ENCODE data around the gene POLD1.

Gene POLD1

GRCh38 chr19:50392759-50393158, 8.6 kb downstream of the POLD1 start:
- DNase-seq, result no peak

- no peak for DNase-seq
These were observed 9.4 kb downstream of the POLD1 start for GRCh38 chr19:50393589-50393988.

- DNase-seq, result no peak
These were observed 9.9 kb downstream of the POLD1 start for GRCh38 chr19:50394017-50394416.

- no peak for DNase-seq
These were observed 14.7 kb downstream of the POLD1 start for GRCh38 chr19:50398675-50399367.

GRCh38 chr19:50399368-50399745, 15.2 kb downstream of the POLD1 start:
- DNase-seq, result no peak

GRCh38 chr19:50401605-50402450, 17.7 kb downstream of the POLD1 start:
- DNase-seq, result no peak

GRCh38 chr19:50402544-50403301, 18.6 kb downstream of the POLD1 start:
- DNase-seq, result no peak

GRCh38 chr19:50406156-50406820, 22.1 kb downstream of the POLD1 start:
- DNase-seq, result no peak

- DNase-seq, result no peak
These were observed 22.7 kb downstream of the POLD1 start for GRCh38 chr19:50406829-50407228.

GRCh38 chr19:50409347-50409746, 25.2 kb downstream of the POLD1 start:
- DNase-seq, result no peak

GRCh38 chr19:50410109-50410508, 26.0 kb downstream of the POLD1 start:
- DNase-seq, result no peak

- DNase-seq, result no peak
These were observed 28.3 kb downstream of the POLD1 start for GRCh38 chr19:50412419-50412818.

GRCh38 chr19:50413096-50413495, 28.9 kb downstream of the POLD1 start:
- no peak for DNase-seq

- DNase-seq, result no peak
These were observed 29.4 kb downstream of the POLD1 start for GRCh38 chr19:50413531-50413930.

- DNase-seq, result peak; percentile 81
These were observed 30.9 kb downstream of the POLD1 start for GRCh38 chr19:50414864-50415660.

- DNase-seq, result no peak
These were observed 31.5 kb downstream of the POLD1 start for GRCh38 chr19:50415661-50416033.

GRCh38 chr19:50416034-50416977, 32.2 kb downstream of the POLD1 start:
- no peak for DNase-seq

- DNase-seq, result no peak
These were observed 33.2 kb downstream of the POLD1 start for GRCh38 chr19:50417111-50418081.

GRCh38 chr19:50418176-50419021, 34.3 kb downstream of the POLD1 start, which contains the start of gene SPIB:
TSS of gene SPIB (plus strand) at chr19:50418938. CDS start at chr19:50418963, 25 bp downstream.
- no peak for DNase-seq

Measured in activated T-cell treated with anti-CD3 and anti-CD28 coated beads, Interleukin-2, amount 50 U/mL, for 1 hour (primary cell).